ENCODE data around the gene ATP11B. TPM values are rescaled to one million over a fixed set of nuclear protein-coding genes. Genes with fewer than 3 reads are reported as not detected.

ATP11B gene
- polyA plus RNA-seq, 2 of the 4 experiments (the other 2 are of a cell fraction) = 10.1 to 17.2 TPM

GRCh38 chr3:182816181-182816580 is 22.9 kb downstream of the ATP11B start:
- Histone ChIP-seq H3K9me3 (no peaks in the 10 kb centered on the region), H3K4me2 (no peak overlapping the region), H3K4me3 (no peak overlapping the region), H3K4me1 (peaks cover 5% of the 10 kb centered on the region; the same call in 1 of the 3 replicates), H3K27ac (no peak overlapping the region)
- POLR2A ChIA-PET = no interaction called here
- no peak for FAIRE-seq
- TF ChIP-seq POLR2A (IDR thresholded peaks at IDR 0.05; ENCODE audit: low read length) (no peak), SREBF2 (IDR thresholded peaks at IDR 0.05) (no peak), JUN (IDR thresholded peaks at IDR 0.05) (no peak), MYC (IDR thresholded peaks at IDR 0.05; ENCODE audit: borderline replicate concordance, low read length) (no peak), ZNF302 (CRISPR knock-in tag; IDR thresholded peaks at IDR 0.05) (no peak), HOXB5 (CRISPR knock-in tag; IDR thresholded peaks at IDR 0.05) (no peak), EHF (CRISPR knock-in tag; IDR thresholded peaks at IDR 0.05) (no peak), HMGXB4 (CRISPR knock-in tag; IDR thresholded peaks at IDR 0.05; ENCODE audit: borderline replicate concordance) (no peak), BHLHE40 (IDR thresholded peaks at IDR 0.05; ENCODE audit: low read depth, low read length) (no peak), CHD2 (IDR thresholded peaks at IDR 0.05; ENCODE audit: low read length, partially characterized antibody) (no peak)
- TF ChIP-seq, protein P1, sequence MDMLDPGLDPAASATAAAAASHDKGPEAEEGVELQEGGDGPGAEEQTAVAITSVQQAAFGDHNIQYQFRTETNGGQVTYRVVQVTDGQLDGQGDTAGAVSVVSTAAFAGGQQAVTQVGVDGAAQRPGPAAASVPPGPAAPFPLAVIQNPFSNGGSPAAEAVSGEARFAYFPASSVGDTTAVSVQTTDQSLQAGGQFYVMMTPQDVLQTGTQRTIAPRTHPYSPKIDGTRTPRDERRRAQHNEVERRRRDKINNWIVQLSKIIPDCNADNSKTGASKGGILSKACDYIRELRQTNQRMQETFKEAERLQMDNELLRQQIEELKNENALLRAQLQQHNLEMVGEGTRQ (IDR thresholded peaks at IDR 0.05) = no peak
- CTCF ChIA-PET = no interaction called here
- WGBS (ENCODE audit: missing lambda C conversion rate) = 69% methylated on average over 1 of the region's 1 CpG
- ATAC-seq = no peak
- no peak for DNase-seq (ENCODE audit: low read depth in 1 of 2, low spot score in 1 of 2)

- TF ChIP-seq HDAC2 (IDR thresholded peaks at IDR 0.05) (no peak), EHF (CRISPR knock-in tag; IDR thresholded peaks at IDR 0.05) (no peak), KDM5A (IDR thresholded peaks at IDR 0.05) (no peak), TFCP2L1 (CRISPR knock-in tag; IDR thresholded peaks at IDR 0.05) (no peak), HOXB13 (CRISPR knock-in tag; IDR thresholded peaks at IDR 0.05; ENCODE audit: low read depth) (no peak), BCL3 (IDR thresholded peaks at IDR 0.05) (no peak), SMC3 (IDR thresholded peaks at IDR 0.05) (no peak)
- H3K4me1 ChIP-seq = peaks cover 5% of the 10 kb centered on the region; the same call in 1 of the 3 replicates
- H3K27ac ChIP-seq = no peak overlapping the region
- ChIA-PET POLR2A (no interaction called here), CTCF (no interaction called here)
- FAIRE-seq (no peak), ATAC-seq (no peak), DNase-seq (ENCODE audit: low read depth in 1 of 2, low spot score in 1 of 2) (no peak)
- no peak overlapping the region for H3K4me2 ChIP-seq
- no peaks in the 10 kb centered on the region for H3K9me3 ChIP-seq
- H3K4me3 ChIP-seq = no peak overlapping the region
- 86% methylated on average over 4 of the region's 4 CpGs for WGBS (ENCODE audit: missing lambda C conversion rate)
Measured at GRCh38 chr3:182818296-182818978, 25.1 kb downstream of the ATP11B start.

DNA sequence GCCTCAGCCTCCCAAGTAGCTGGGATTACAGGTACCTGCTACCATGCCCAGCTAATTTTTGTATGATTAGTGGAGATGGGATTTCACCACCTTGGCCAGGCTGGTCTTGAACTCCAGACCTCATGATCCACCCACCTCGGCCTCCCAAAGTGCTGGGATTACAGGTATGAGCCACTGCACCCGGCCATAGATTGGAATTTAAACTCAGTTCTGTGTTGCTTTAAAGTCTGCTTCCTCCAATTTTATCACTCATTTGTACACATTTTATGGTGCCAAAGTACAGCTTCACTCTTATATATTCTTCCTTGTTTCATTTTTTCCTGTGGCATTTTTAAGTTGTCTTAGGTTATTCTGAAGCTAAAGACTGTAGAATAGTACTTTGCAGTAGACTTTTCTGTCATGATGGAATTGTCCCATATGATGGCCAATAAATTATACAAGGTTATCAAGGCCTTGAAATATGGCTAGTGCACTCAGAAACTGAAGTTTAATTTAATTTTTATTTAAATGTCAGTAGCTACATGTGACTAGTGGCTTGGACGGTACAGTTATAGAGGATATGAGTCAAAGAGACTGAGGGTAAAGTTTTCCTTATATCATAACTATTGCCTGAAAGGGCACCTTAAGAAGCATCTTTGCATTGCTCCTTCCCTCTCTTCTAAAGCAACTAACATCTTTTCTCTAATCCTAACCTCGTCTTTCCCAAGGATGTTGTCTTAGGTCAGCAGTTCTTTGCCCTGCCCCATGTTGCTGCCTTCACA is 28.1 kb downstream of the ATP11B start:
- WGBS (ENCODE audit: missing lambda C conversion rate) = 98% methylated on average over 4 of the region's 4 CpGs
- no peak overlapping the region for H3K27ac ChIP-seq
- POLR2A ChIA-PET = no interaction called here
- CTCF ChIA-PET = interaction anchor here (1.0 kb wide), 1 partner anchor 52 kb away, joined by 3 read pairs; no protein-coding TSS in a partner anchor
- ATAC-seq = no peak
- FAIRE-seq = no peak
- no peak overlapping the region for H3K4me2 ChIP-seq
- no peak for DNase-seq (ENCODE audit: low read depth in 1 of 2, low spot score in 1 of 2)
- H3K9me3 ChIP-seq = no peaks in the 10 kb centered on the region
- no peaks in the 10 kb centered on the region for H3K4me1 ChIP-seq
- H3K4me3 ChIP-seq = no peak overlapping the region
- TF ChIP-seq TFCP2L1 (CRISPR knock-in tag; IDR thresholded peaks at IDR 0.05) (no peak), EP300 (IDR thresholded peaks at IDR 0.05) (no peak), RFX5 (IDR thresholded peaks at IDR 0.05) (no peak), ESRRA (IDR thresholded peaks at IDR 0.05; ENCODE audit: borderline replicate concordance, low read length) (no peak), RAD21 (conservative IDR thresholded peaks at IDR 0.05 in 1 of 2, IDR thresholded peaks at IDR 0.05 in 1 of 2) (no peak), ATOH8 (CRISPR knock-in tag; IDR thresholded peaks at IDR 0.05; ENCODE audit: low read depth) (no peak), GATA3 (IDR thresholded peaks at IDR 0.05; ENCODE audit: borderline replicate concordance) (no peak), NFE2L2 (conservative IDR thresholded peaks at IDR 0.05; ENCODE audit: low read length) (no peak)
- TF ChIP-seq, protein P2, sequence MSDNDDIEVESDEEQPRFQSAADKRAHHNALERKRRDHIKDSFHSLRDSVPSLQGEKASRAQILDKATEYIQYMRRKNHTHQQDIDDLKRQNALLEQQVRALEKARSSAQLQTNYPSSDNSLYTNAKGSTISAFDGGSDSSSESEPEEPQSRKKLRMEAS (IDR thresholded peaks at IDR 0.05) = no peak

Data from A549 (cell line).